GM19455 (cell line): ENCODE results near the gene ELF3.
"Not testable (repeated sequence)": the region's sequence is repeated elsewhere in the genome, so short reads cannot be mapped to it uniquely, and the experiment has no call there.

Source experiments
- ATAC-seq: cut with Tn5 transposase; IDR thresholded peaks from one replicate; pipeline ENCODE4 v1.9.1; 2021; ENCODE audit not compliant: unreplicated experiment

ELF3 gene

DNA sequence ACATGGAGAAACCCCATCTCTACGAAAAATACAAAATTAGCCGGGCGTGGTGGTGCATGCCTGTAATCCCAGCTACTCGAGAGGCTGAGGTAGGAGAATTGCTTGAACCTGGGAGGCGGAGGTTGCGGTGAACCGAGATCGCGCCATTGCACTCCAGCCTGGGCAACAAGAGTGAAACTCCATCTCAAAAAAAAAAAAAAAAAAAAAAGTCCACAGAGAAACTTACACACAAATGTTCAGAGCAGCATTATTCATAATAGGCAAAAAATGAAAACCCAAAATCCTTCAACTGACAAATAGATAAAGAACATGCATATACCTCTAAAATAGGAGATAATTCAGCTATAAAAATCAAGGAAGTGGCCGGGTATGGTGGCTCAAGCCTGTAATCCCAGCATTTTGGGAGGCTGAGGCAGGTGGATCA lies 54.5 kb downstream of the ELF3 start:
- ATAC-seq = not testable (repeated sequence)
